HK-2 (cell line): ENCODE measurements around the gene GPR35.

Experiments used
- DNase-seq: peaks from one replicate; pipeline ENCODE4 v3.0.0-alpha.2; 2018; ENCODE audit not compliant: unreplicated experiment

GPR35 gene

GRCh38 chr2:240623531-240624010, 1.7 kb upstream of the GPR35 start:
- no peak for DNase-seq

GRCh38 chr2:240624011-240624949, 1.0 kb upstream of the GPR35 start:
- no peak for DNase-seq

- DNase-seq = no peak
Observed at GRCh38 chr2:240626531-240627300, 1.4 kb downstream of the GPR35 start.

GRCh38 chr2:240627736-240628506, 2.6 kb downstream of the GPR35 start:
- DNase-seq = no peak

- DNase-seq = no peak
Observed at GRCh38 chr2:240628507-240628807, 3.2 kb downstream of the GPR35 start.

- DNase-seq = no peak
Observed at GRCh38 chr2:240628808-240629618, 3.7 kb downstream of the GPR35 start.

- DNase-seq = no peak
Observed at GRCh38 chr2:240629619-240629967, 4.3 kb downstream of the GPR35 start.

GRCh38 chr2:240629968-240630770, 4.9 kb downstream of the GPR35 start:
- no peak for DNase-seq

GRCh38 chr2:240630771-240631547, 5.7 kb downstream of the GPR35 start:
- no peak for DNase-seq

- no peak for DNase-seq
Observed at GRCh38 chr2:240631548-240632305, 6.4 kb downstream of the GPR35 start.

- no peak for DNase-seq
Observed at GRCh38 chr2:240632306-240632721, 7.0 kb downstream of the GPR35 start.

GRCh38 chr2:240635121-240635997, 10.1 kb downstream of the GPR35 start:
- no peak for DNase-seq

GRCh38 chr2:240635998-240636547, 10.8 kb downstream of the GPR35 start:
- DNase-seq = no peak

GRCh38 chr2:240636563-240637115, 11.4 kb downstream of the GPR35 start:
- no peak for DNase-seq

GRCh38 chr2:240637116-240637900, 12.0 kb downstream of the GPR35 start:
- DNase-seq = no peak

- no peak for DNase-seq
Observed at GRCh38 chr2:240637901-240638345, 12.6 kb downstream of the GPR35 start.
